IPS-20b (cell line): ENCODE results near the gene ZC3H7B.

Experiments used
- H3K27ac ChIP-seq: one replicate; pipeline ENCODE4 v1.5.1; 2013; ENCODE audit warnings: low read length
- H3K27me3 ChIP-seq: 2 replicates; pipeline ENCODE4 v1.6.1; 2013; ENCODE audit warnings: mild to moderate bottlenecking, low read length, inconsistent platforms; ENCODE audit not compliant: insufficient read depth
- H3K36me3 ChIP-seq: 2 replicates; pipeline ENCODE4 v1.6.1; 2013; ENCODE audit warnings: low read depth, mild to moderate bottlenecking, inconsistent platforms, low read length, moderate library complexity; ENCODE audit not compliant: insufficient read depth
- H3K4me1 ChIP-seq: 2 replicates; pipeline ENCODE4 v1.6.1; 2013; ENCODE audit warnings: mild to moderate bottlenecking, control low read depth, inconsistent platforms, low read length, moderate library complexity; ENCODE audit not compliant: insufficient read depth
- H3K4me3 ChIP-seq: 2 replicates; pipeline ENCODE4 v1.5.1; 2013; ENCODE audit warnings: mild to moderate bottlenecking, low read length, inconsistent platforms
- H3K9ac ChIP-seq: 2 replicates; pipeline ENCODE4 v1.6.1; 2013; ENCODE audit warnings: low read depth, mild to moderate bottlenecking, inconsistent platforms, low read length, moderate library complexity
- H3K9me3 ChIP-seq: 2 replicates; pipeline ENCODE4 v1.6.1; 2013; ENCODE audit warnings: mild to moderate bottlenecking, low read depth, low read length, inconsistent platforms; ENCODE audit not compliant: insufficient read depth

Gene ZC3H7B

GRCh38 chr22:41311487-41311886, 10.2 kb downstream of the ZC3H7B start:
- no peak overlapping the region for H3K4me3 ChIP-seq
- H3K4me1 ChIP-seq: peaks cover 3% of the 10 kb centered on the region; the same call in 1 of the 2 replicates
- H3K27ac ChIP-seq: no peak overlapping the region
- no peaks in the 10 kb centered on the region for H3K9me3 ChIP-seq
- H3K27me3 ChIP-seq: no peaks in the 10 kb centered on the region
- H3K36me3 ChIP-seq: peaks cover 5% of the 10 kb centered on the region; the same call in 1 of the 2 replicates
- no peak overlapping the region for H3K9ac ChIP-seq

- no peaks in the 10 kb centered on the region for H3K9me3 ChIP-seq
- H3K4me1 ChIP-seq: no peaks in the 10 kb centered on the region
- no peak overlapping the region for H3K4me3 ChIP-seq
- H3K27ac ChIP-seq: no peak overlapping the region
- H3K36me3 ChIP-seq: no peaks in the 10 kb centered on the region
- H3K9ac ChIP-seq: no peak overlapping the region
- no peaks in the 10 kb centered on the region for H3K27me3 ChIP-seq
These were observed 13.5 kb downstream of the ZC3H7B start for GRCh38 chr22:41314821-41315220.

- no peak overlapping the region for H3K27ac ChIP-seq
- H3K27me3 ChIP-seq: no peaks in the 10 kb centered on the region
- H3K4me3 ChIP-seq: no peak overlapping the region
- H3K9ac ChIP-seq: no peak overlapping the region
- H3K36me3 ChIP-seq: no peaks in the 10 kb centered on the region
- no peaks in the 10 kb centered on the region for H3K4me1 ChIP-seq
- no peaks in the 10 kb centered on the region for H3K9me3 ChIP-seq
These were observed 14.3 kb downstream of the ZC3H7B start for GRCh38 chr22:41315586-41315985.

GRCh38 chr22:41320416-41321240, 19.3 kb downstream of the ZC3H7B start:
- peaks cover 25% of the 10 kb centered on the region for H3K36me3 ChIP-seq
- H3K4me3 ChIP-seq: no peak overlapping the region
- no peak overlapping the region for H3K27ac ChIP-seq
- H3K27me3 ChIP-seq: no peaks in the 10 kb centered on the region
- H3K9ac ChIP-seq: no peak overlapping the region
- no peaks in the 10 kb centered on the region for H3K9me3 ChIP-seq
- H3K4me1 ChIP-seq: no peaks in the 10 kb centered on the region

GRCh38 chr22:41324821-41325528, 23.6 kb downstream of the ZC3H7B start:
- no peaks in the 10 kb centered on the region for H3K27me3 ChIP-seq
- no peaks in the 10 kb centered on the region for H3K4me1 ChIP-seq
- no peak overlapping the region for H3K4me3 ChIP-seq
- H3K36me3 ChIP-seq: peaks cover 59% of the 10 kb centered on the region
- H3K27ac ChIP-seq: no peak overlapping the region
- no peak overlapping the region for H3K9ac ChIP-seq
- no peaks in the 10 kb centered on the region for H3K9me3 ChIP-seq

GRCh38 chr22:41327124-41327523, 25.8 kb downstream of the ZC3H7B start:
- peaks cover 64% of the 10 kb centered on the region for H3K36me3 ChIP-seq
- no peak overlapping the region for H3K27ac ChIP-seq
- no peaks in the 10 kb centered on the region for H3K9me3 ChIP-seq
- H3K4me3 ChIP-seq: no peak overlapping the region
- no peaks in the 10 kb centered on the region for H3K27me3 ChIP-seq
- no peak overlapping the region for H3K9ac ChIP-seq
- no peaks in the 10 kb centered on the region for H3K4me1 ChIP-seq

GRCh38 chr22:41330169-41330568, 28.8 kb downstream of the ZC3H7B start:
- Histone ChIP-seq H3K27me3 (no peaks in the 10 kb centered on the region), H3K9ac (no peak overlapping the region), H3K36me3 (peaks cover 67% of the 10 kb centered on the region), H3K4me1 (no peaks in the 10 kb centered on the region; the same call in 1 of the 2 replicates), H3K27ac (no peak overlapping the region), H3K9me3 (no peaks in the 10 kb centered on the region), H3K4me3 (no peak overlapping the region)

- H3K27ac ChIP-seq: no peak overlapping the region
- H3K36me3 ChIP-seq: peaks cover 51% of the 10 kb centered on the region
These were observed 31.1 kb downstream of the ZC3H7B start for GRCh38 chr22:41332217-41332939.

GRCh38 chr22:41333806-41334205, 32.5 kb downstream of the ZC3H7B start:
- Histone ChIP-seq H3K9me3 (no peaks in the 10 kb centered on the region), H3K4me1 (no peaks in the 10 kb centered on the region; the same call in 1 of the 2 replicates), H3K36me3 (peaks cover 38% of the 10 kb centered on the region), H3K27ac (no peak overlapping the region), H3K9ac (no peak overlapping the region), H3K27me3 (no peaks in the 10 kb centered on the region), H3K4me3 (no peak overlapping the region)

More at GRCh38 chr22:41332217-41332939, 31.1 kb downstream of the ZC3H7B start:
- no peaks in the 10 kb centered on the region; the same call in 1 of the 2 replicates for H3K4me1 ChIP-seq
- no peaks in the 10 kb centered on the region for H3K9me3 ChIP-seq
- H3K27me3 ChIP-seq: no peaks in the 10 kb centered on the region
- H3K4me3 ChIP-seq: no peak overlapping the region
- no peak overlapping the region for H3K9ac ChIP-seq

- Histone ChIP-seq H3K9ac (no peak overlapping the region), H3K4me3 (no peak overlapping the region), H3K9me3 (no peaks in the 10 kb centered on the region), H3K36me3 (peaks cover 38% of the 10 kb centered on the region), H3K27ac (no peak overlapping the region), H3K27me3 (no peaks in the 10 kb centered on the region), H3K4me1 (no peaks in the 10 kb centered on the region; the same call in 1 of the 2 replicates)
These were observed 32.9 kb downstream of the ZC3H7B start for GRCh38 chr22:41334215-41334614.

- no peaks in the 10 kb centered on the region for H3K9me3 ChIP-seq
- peaks cover 35% of the 10 kb centered on the region for H3K36me3 ChIP-seq
- no peak overlapping the region for H3K27ac ChIP-seq
- H3K9ac ChIP-seq: no peak overlapping the region
- H3K27me3 ChIP-seq: no peaks in the 10 kb centered on the region
- H3K4me1 ChIP-seq: no peaks in the 10 kb centered on the region; the same call in 1 of the 2 replicates
- H3K4me3 ChIP-seq: no peak overlapping the region
These were observed 33.8 kb downstream of the ZC3H7B start for GRCh38 chr22:41334951-41335635.
